Forelimb muscle (tissue), 1 donor: ENCODE measurements around the gene CHCHD2. TPM values are rescaled to one million over a fixed set of nuclear protein-coding genes. Genes with fewer than 3 reads are reported as not detected.
"Not testable (repeated sequence)": the region's sequence is repeated elsewhere in the genome, so short reads cannot be mapped to it uniquely, and the experiment has no call there.

Experiments
- DNase-seq: peaks from one replicate; pipeline ENCODE4 v3.0.0-alpha.2; 2013; ENCODE audit warnings: low read depth
- polyA plus RNA-seq: library from polyadenylated mRNA; unstranded; fragments of 120-200 nt; gene quantifications from one replicate; pipeline ENCODE4 v1.2.1, GENCODE V29; 2013; ENCODE audit not compliant: insufficient read length

The CHCHD2 gene
- polyA plus RNA-seq, 1 donor, result 228 TPM

GRCh38 chr7:56083150-56083785, 23.0 kb downstream of the CHCHD2 start:
- DNase-seq, result no peak

- no peak for DNase-seq
Observed at GRCh38 chr7:56081626-56082340, 24.5 kb downstream of the CHCHD2 start.

- DNase-seq, result not testable (repeated sequence)
Observed at GRCh38 chr7:56080726-56081435, 25.4 kb downstream of the CHCHD2 start.

GRCh38 chr7:56079450-56080185, 26.7 kb downstream of the CHCHD2 start:
- no peak for DNase-seq

- no peak for DNase-seq
Observed at GRCh38 chr7:56078196-56078595, 28.1 kb downstream of the CHCHD2 start.

GRCh38 chr7:56077681-56078080, 28.6 kb downstream of the CHCHD2 start:
- no peak for DNase-seq

- no peak for DNase-seq
Observed at GRCh38 chr7:56074371-56074791, 31.9 kb downstream of the CHCHD2 start.

- DNase-seq, result not testable (repeated sequence)
Observed at GRCh38 chr7:56066376-56066775, 39.9 kb downstream of the CHCHD2 start.

GRCh38 chr7:56063882-56064625, 42.2 kb downstream of the CHCHD2 start, which contains the start of gene SUMF2:
Gene SUMF2, plus strand, starts transcription at chr7:56064286. Its CDS starts 26 bp downstream, at chr7:56064312.
- no peak for DNase-seq

GRCh38 chr7:56063500-56063881, 42.8 kb downstream of the CHCHD2 start:
- no peak for DNase-seq

- no peak for DNase-seq
Observed at GRCh38 chr7:56062382-56062781, 43.9 kb downstream of the CHCHD2 start.

- no peak for DNase-seq
Observed at GRCh38 chr7:56053993-56054392, 52.3 kb downstream of the CHCHD2 start.

GRCh38 chr7:56053379-56053778, 52.9 kb downstream of the CHCHD2 start:
- no peak for DNase-seq

Other genes with a start within 250 kb of the CHCHD2 start
- gene SEPTIN14, start 243.7 kb downstream of the CHCHD2 start, polyA plus RNA-seq, result 0.09 TPM
- gene ZNF713, start 219.0 kb downstream of the CHCHD2 start, polyA plus RNA-seq, result 6.3 TPM
- gene MRPS17, start 154.6 kb downstream of the CHCHD2 start, polyA plus RNA-seq, result 14.5 TPM
- gene NIPSNAP2, start 141.9 kb downstream of the CHCHD2 start, polyA plus RNA-seq, result 107 TPM
- 16.9 TPM for gene PSPH, start 55.0 kb downstream of the CHCHD2 start, polyA plus RNA-seq
- 151 TPM for gene CCT6A, start 54.7 kb downstream of the CHCHD2 start, polyA plus RNA-seq
- gene SUMF2, start 42.2 kb downstream of the CHCHD2 start, polyA plus RNA-seq, result 51.1 TPM
- gene PHKG1, start 13.5 kb downstream of the CHCHD2 start, polyA plus RNA-seq, result 41.5 TPM
- not detected for gene NUPR2, start 9.9 kb upstream of the CHCHD2 start, polyA plus RNA-seq